GM19438 (cell line): ENCODE data around the gene CHRDL1.
"Not testable (repeated sequence)": the region's sequence is repeated elsewhere in the genome, so short reads cannot be mapped to it uniquely, and the experiment has no call there.

Experiments used
- ATAC-seq: cut with Tn5 transposase; IDR thresholded peaks from one replicate; pipeline ENCODE4 v1.9.1; 2021; ENCODE audit warnings: low read depth; ENCODE audit not compliant: unreplicated experiment

Gene CHRDL1, protein sequence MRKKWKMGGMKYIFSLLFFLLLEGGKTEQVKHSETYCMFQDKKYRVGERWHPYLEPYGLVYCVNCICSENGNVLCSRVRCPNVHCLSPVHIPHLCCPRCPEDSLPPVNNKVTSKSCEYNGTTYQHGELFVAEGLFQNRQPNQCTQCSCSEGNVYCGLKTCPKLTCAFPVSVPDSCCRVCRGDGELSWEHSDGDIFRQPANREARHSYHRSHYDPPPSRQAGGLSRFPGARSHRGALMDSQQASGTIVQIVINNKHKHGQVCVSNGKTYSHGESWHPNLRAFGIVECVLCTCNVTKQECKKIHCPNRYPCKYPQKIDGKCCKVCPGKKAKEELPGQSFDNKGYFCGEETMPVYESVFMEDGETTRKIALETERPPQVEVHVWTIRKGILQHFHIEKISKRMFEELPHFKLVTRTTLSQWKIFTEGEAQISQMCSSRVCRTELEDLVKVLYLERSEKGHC

DNA sequence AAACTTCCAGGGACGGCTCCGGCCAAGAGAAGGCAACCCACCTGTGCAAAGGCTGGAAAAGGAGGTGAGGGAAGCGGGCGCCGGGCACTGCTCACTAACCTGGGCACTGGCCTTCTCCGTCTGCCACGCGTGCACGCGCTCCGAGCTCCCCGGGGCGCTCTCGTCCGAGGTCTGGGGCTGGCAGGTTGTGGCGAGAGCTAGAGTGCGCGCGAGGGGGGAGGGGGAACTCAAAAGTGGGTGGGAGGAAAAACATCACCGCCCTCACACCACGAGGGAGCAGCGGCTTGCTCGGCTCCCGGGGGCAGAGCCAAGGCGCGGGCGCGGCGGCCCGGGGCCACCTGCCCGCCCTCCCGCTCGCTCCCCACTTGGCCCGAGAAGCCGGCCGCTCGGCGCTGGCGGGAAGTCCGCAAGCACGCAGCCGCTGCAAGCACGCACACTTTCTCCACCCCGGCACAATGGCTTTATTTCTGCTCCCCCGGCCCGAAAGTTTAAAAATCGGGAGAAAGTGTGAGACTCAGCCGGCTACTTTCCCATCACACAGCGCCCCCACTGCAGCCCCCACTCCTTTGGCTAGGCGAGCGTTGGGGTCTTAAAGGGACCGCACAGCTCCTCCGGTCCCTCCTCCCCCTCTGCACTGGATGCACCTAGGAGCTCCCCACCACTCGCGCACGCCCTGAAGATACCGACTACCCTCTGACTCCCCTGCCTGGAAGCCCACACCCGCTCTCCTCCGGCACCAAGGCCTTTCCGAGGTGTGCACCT is at the start of gene CHRDL1:
Gene CHRDL1, minus strand, starts transcription at position 173 of the 762 bp plus-strand sequence. CDS start 3,636 bp downstream, outside the sequence.
- ATAC-seq = no peak

DNA sequence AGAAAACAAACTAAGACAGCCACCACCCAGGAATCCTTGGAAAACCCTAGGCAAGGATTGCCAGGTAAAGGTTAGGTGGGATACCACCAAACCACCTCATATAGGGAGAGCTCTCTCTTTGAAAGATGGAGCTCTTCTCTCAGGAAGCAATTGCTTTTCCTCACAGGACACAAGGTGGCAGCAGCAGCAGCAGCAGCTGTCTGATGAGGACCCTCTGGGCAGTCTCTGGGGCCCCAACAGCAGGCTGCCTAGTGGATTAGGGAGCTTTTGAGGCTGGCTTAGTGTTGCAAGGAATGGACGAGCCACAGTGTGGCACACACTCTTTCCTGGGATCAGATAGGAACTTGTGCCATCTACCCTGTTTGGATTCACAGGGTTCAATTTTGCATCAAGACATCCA is 41.4 kb upstream of the CHRDL1 start:
- ATAC-seq = no peak

DNA sequence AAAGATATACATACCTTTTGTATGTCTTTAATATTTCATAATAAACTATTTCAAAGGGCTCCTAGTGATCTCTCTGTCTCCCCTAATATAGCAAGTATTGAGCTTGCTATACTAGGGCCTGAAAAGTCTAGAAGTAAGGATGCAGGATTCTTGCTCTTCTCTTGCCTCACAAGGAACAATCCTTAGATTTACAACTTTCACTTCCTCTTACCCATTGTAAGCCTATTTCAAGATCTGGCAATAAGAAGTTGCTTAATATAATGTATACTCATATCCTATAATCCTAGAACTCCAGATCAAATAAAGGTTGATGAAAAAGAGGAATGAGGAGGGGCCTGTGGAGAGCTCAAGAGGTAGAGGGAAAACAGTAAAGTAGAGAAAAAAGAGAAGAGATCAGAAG is 40.8 kb upstream of the CHRDL1 start:
- no peak for ATAC-seq

DNA sequence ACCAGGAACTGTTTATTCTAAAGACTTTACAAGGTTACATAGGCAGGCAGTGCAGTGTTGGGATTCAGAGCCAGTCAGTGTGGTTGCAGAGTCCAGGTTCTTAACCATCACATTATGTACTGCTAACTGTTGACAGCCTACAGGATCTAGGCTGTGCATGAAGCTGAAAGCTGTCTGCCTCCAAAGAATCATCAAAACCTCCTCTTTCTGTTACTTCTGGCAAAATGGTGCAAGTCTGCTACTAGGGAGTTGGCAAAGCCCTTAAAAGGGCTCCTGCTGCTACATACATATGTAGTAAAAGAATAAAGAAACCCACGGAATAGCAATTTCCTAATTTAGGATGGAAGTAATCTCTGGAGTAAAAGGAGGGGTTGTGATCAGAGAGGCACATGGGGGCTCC is 40.4 kb upstream of the CHRDL1 start:
- ATAC-seq = no peak

DNA sequence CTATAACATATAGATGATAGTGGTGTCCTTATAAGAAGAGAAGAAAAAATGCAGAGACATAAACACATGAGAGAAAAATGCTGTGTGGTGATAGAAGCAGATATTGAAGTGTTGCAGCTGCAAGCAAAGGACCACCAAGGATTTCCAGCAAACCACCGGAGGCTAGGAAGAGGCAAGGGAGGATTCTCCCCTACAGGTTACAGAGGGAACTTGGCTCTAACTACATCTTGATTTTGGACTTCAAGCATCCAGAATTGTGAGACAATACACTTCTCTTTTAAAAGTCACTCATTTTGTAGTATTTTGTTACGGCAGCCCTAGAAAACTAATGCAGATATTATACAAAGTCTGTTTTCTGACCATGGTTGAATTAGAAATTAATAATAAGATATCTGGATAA is 30.4 kb upstream of the CHRDL1 start:
- no peak for ATAC-seq

DNA sequence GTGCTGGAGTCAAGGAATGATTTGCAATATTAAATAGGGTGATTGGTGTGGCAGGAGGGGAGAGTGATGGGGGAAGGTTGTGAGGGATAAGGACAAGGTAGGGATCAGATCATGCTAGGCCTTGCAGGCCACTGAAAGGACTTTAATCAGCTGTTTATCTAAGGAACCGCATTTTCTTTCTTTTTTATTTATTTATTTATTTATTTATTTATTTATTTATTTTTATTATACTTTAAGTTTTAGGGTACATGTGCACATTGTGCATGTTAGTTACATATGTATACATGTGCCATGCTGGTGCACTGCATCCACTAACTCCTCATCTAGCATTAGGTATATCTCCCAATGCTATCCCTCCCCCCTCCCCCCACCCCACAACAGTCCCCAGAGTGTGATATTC is 20.9 kb upstream of the CHRDL1 start:
- not testable (repeated sequence) for ATAC-seq

DNA sequence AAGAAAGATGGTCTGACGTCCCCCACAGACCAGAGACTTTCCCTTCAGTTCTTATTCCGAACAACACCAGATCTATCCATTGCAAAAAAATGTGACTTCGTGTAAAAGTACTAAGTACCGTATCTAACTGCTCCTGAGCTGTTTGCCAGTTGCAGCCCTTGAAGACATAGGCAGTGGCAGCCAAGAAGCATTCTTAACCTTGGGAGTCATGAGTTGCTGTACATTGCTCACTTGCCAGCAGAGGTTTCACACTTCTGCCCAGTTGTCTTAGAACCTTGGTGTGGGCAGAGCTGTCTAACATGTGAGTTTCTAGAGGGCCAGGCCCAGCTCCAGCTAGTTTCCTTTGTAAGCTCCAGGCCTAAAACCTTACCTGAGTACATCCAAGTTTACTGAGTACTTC is 10.5 kb upstream of the CHRDL1 start:
- ATAC-seq = no peak

DNA sequence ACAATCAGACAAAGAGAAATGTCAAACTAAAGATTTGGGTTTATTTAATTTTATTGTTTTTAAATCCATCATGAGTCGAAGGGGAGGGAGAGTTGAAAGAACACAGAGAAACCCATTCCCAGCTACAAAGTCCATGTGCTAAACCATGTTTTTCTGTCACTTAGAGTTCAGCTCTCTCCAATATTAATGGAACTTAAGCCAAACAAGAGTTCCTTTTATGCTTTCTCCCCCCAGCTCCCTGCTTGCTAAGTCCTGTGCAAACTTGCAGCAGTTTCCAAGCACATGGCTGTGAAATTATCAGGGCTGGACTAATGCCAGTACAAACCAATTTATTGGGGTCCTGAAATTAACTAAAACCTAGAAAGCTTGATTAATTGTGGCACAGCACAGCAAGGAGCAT is 9.7 kb upstream of the CHRDL1 start:
- no peak for ATAC-seq

DNA sequence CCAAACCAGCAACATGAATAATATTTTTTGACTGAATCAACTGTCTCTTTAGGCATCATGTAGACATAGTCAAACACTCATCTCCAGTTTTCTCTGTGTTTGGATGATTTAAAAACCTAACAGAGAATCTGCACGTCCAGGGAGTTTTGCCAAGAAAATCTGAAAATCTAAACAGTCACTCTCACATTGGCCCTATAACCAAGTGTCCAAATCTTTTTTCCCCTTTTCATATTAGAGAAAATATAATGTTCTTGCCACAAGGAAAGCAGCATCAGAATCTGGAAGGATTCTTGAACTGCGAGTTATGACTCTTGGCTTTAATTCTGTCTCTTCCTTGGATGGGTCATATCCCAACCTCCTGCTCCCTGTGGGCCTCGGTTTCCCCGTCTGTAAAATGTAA is 8.8 kb upstream of the CHRDL1 start:
- no peak for ATAC-seq

DNA sequence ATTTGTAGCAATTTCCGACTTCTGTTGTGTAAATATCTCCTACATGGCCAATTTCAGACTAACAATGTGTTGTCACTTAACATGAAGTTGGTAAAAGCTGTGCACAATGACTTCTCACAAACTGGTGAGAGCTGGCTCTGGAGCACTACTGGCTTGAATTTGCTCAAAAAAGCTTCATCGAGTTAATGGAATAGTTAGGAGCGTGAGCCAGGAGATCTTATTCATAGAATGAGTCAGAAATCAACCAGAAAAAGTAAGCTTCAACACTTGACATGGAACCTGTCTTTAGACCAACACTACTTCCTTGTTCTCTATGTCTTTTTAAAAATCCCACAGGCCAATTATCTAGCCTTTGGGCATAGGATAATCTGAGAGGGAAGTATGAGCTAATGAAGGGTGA is 7.9 kb upstream of the CHRDL1 start:
- ATAC-seq = no peak

DNA sequence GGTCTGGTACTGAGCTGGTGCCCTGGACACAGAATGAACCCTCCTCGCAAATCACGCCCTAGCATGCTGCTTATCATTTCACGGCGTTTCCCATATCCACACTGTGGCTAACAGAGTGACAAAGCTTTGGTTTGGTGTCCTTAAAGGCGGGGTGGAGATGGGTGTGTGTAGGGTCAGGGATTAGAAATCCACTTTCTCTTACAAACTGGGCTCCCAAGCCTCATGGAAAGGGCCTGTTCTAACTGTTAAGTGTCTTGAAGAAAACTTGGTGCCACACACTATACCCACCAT is 735 bp upstream of the CHRDL1 start:
- ATAC-seq = no peak

DNA sequence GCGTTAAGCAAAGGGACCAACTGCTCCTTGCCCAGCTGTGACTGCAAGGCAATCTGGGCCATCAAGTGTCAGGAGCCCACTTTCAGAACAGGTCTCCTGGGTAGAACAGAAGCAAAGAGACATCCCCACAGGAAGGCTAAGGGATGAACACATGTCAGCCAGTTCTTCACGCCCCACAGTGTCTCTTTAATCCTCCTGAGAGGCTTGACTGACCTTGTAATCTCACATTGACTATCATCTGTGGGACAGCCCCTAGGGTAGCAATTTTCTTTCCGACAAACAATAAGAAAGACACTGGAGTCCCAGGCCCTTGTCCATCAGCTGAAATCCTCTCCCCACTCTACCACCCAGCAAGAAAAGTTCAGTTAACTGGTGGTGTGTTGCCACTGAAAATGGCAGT is 1.0 kb downstream of the CHRDL1 start:
- ATAC-seq = no peak

DNA sequence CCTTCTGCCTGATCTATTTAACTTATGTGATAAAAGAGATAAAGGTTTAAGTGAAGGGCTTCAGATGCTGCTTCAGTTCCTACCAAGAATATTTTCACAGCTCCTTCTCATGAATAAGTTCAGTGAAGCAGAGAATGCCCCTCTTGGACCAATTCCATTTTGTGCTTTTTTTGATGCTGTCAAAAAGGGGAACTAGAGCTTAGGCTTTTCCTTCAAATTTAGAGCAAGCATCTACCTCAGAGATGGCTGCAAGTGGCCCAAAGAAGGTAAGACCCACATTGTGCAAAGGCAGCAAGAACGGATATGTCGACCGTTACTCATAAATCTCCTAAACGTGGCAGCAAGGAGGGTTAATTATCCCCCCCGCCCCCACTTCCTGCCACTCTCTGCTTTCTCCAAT is 4.5 kb downstream of the CHRDL1 start:
- ATAC-seq = no peak

DNA sequence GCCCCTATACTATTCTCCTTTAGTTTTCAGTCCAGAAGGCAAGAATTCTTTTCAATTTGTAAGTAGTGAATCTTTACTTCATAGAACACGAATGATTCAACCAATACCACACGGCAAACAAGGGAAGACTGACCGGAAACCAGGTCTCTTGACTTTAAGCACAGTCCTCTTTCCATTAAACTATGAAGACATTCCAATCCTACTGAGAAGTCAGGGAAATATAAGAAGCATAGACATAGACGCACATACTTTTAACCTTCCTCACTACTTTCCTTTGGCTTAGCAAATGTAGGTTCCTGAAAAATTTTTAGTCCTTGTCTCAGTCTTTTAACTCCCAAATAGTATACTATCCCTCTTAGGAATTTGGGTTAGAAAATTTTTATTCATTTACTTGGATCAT is 9.1 kb downstream of the CHRDL1 start:
- ATAC-seq = no peak

DNA sequence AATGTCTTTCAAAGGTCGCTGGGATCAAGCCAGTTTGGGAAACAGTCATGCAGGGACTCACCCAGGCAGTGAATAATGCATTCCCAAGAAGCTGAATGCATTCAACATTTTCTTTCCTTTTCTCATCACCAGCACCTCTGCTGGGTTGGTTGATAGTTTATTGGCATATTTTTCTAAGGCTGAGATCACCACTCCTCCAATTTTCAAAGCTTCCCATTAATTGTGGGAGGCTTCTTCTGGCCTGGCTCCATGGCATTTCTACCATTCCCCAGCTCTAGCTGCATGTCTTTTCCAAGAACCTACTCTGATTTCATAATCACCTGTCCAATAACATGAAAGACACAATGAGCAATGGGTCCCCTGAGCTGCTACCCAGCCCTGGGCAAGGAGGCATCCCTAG is 35.8 kb downstream of the CHRDL1 start:
- no peak for ATAC-seq

DNA sequence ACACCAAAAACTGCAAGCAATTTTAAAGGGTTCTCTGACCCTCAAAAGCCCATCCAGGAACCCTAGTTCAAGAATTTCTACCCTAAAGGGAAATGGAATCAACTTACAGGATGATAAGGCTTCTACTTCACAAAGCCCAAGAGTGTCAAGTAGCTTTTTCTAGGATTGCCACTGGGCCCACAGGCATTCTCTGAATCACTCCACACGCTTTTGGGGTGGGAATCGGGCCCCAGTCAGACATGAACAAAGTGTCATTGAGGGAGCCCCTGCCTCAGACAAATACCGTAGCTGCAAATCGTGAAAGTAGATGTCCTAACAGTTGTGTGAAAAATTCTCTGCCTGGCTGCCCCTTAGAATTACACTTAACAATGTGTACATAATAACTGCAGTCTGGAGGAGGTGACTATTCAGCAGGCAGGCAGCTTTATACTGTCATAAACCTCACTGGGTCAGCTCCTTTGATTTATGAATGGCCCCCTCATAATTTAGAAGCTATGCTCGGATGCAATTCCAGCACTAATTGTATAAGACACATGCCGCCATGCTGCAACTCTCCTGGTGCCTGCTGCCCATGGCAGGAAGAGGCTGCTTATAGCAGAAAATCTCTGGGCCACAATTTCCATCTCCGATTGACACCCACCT is 36.7 kb downstream of the CHRDL1 start:
- ATAC-seq = no peak

DNA sequence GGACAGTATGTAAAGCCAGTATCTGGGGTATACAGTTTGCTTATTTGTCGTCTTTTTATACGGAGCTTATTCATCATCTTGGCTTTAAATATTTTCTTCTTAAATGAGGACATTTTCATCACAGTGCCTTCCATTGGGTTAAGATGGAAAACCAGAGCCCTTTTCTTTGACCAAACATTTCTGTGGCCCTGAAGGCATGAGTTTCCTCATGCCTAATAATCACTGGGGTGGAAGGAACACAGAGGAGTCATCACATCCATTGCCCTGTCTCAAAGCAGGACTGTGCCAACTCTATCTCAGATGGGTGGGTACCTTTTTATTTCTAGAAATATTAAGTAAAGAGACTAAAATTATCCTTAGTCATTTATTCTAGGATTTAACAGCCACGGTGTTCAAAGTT is 40.0 kb downstream of the CHRDL1 start:
- no peak for ATAC-seq

DNA sequence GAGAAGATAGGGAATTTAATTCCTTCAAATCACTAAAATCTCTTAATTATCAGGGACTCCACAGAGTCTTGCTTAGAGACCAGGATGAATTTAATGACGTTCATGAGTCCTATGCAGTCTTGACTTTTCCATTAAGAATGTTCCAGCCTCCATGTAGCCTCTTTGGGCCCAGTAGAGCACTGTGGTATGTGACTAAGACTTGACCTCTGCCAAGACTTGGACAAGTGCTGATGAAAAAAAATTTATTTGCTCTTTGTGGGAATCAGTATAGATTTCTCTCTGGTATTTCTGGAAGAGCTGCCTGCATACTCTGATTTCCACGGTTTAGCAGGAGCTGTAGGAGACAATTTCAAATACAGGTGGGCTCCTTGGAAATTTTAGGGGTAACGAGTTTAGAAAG is 40.6 kb downstream of the CHRDL1 start:
- no peak for ATAC-seq

DNA sequence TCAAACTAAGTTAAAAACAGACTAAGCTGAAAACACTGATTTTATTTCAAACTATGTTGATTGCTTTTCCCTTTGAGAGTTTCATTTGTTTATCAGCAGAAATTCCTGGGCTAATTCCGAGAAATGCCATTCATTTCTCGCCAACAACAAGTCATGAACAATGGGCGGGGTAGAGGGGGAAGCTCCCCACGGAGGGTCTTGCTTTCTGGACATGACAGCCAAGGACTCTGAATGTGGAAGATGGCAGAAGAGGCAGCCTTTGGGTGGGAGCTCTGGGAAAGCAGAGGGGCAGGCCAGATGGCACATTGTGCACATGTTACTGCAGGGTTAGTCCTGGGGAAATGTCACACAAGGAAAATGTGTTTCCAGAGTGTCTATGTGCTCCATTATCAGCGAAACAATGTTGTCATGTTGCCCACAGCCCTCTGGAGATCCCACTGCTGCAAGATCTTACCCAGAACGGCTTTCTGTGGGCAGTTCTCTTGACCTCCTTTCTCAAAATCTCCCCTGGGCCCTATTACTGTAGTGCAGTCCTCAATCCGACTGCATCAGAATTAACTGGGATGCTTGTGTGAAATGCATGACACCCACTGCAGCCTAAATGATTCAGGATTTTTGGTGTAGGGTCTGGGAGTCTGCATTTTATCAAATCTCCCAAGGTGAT is 45.0 kb downstream of the CHRDL1 start:
- ATAC-seq = no peak

DNA sequence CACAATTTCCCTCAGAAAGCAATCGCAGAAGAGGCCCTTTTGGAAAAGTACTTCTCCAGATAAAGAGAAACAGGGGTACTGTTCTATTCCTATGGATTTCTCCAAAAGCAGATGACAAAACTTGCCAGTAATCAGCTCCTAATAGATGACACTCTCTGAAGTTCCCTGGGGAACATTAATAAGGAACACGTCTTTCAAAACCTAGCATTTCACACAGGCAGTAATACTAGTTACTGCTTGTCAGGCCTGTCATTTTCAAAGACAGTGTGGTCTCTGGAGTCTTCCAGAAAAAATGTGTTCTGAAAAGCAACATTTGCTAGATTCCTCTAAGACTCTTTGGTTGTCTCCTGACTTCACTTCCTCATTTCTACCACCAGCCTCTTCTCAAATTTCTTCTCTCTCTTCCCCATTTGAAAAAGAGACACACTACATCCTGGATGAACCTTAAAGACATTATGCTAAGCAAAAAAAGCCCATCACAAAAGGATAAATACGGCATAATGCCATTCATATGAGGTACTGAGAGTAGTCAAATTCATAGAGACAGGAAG is 47.3 kb downstream of the CHRDL1 start:
- ATAC-seq = no peak

DNA sequence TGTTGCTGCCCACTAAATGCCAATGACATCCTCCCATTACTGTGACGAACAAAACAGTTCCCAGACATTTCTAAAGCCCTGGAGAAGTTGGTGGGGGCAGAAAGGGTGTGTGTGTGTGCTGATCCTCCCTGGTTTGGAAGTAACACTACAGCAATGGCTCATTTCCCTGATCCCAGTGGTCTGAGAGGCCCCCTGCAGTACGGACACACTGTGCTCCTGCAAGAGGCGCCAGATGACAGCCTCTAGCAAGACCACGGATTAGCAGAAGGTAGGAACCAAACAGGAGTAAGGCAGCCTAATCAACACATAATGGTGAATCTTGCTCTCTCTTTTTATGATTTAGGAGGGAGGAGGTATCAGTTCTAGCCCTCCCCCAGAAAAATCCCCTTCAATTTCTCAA is 49.6 kb downstream of the CHRDL1 start:
- ATAC-seq = no peak
